Keratinocyte (primary cell): Measurements from ENCODE around the gene CACFD1. TPM values are rescaled to one million over a fixed set of nuclear protein-coding genes. Genes with fewer than 3 reads are reported as not detected.
A peak's percentile ranks its signal among the peaks of the same experiment; 100 is the strongest.

Source experiments
- DNase-seq: peaks from one replicate; pipeline ENCODE4 v3.0.0-alpha.2; 2011; ENCODE audit warnings: low read depth, missing footprints, low spot score
- FAIRE-seq: peaks from 2 replicates; lab custom pipeline; 2011; peaks lifted over from hg19 to GRCh38; lab: Jason Lieb, UNC
- H2AFZ ChIP-seq: 2 replicates; pipeline ENCODE4 v1.6.0; 2012; ENCODE audit warnings: low read length, control low read depth, inconsistent platforms; ENCODE audit not compliant: control insufficient read depth
- H3K27ac ChIP-seq: 2 replicates; pipeline ENCODE4 v1.5.1; 2011; ENCODE audit warnings: low read length; ENCODE audit not compliant: control insufficient read depth, insufficient read depth
- H3K27me3 ChIP-seq: 3 replicates; pipeline ENCODE4 v1.6.0; 2011; ENCODE audit warnings: low read length; ENCODE audit not compliant: control insufficient read depth, insufficient read depth; ENCODE audit errors: extremely low read depth
- H3K36me3 ChIP-seq, 2 experiments: 2 replicates in 1 of 2; 3 replicates in 1 of 2; pipeline ENCODE4 v1.5.1; 2011; ENCODE audit warnings: low read length in 2 of 2, mild to moderate bottlenecking in 1 of 2; ENCODE audit not compliant: control insufficient read depth in 2 of 2, insufficient read depth in 2 of 2; ENCODE audit errors: extremely low read depth in 1 of 2
- H3K4me1 ChIP-seq: 3 replicates; pipeline ENCODE4 v1.5.1; 2011; ENCODE audit warnings: low read length; ENCODE audit not compliant: control insufficient read depth, insufficient read depth; ENCODE audit errors: extremely low read depth
- H3K4me2 ChIP-seq: 3 replicates; pipeline ENCODE4 v1.6.0; 2011; ENCODE audit warnings: low read depth, low read length; ENCODE audit not compliant: control insufficient read depth, insufficient read depth; ENCODE audit errors: extremely low read depth
- H3K4me3 ChIP-seq, 3 experiments: fragments of 200-600 bp in 1 of 3; sonication (generic) in 1 of 3; 2 replicates in 2 of 3; 3 replicates in 1 of 3; pipeline ENCODE4 v1.5.1; 2011 to 2016; ENCODE audit warnings: low read length in 3 of 3, mild to moderate bottlenecking in 3 of 3, control low read depth in 2 of 3, inconsistent platforms in 1 of 3, low read depth in 1 of 3, mixed read lengths in 1 of 3, mixed run types in 1 of 3, moderate library complexity in 1 of 3; ENCODE audit not compliant: control insufficient read depth in 2 of 3, insufficient read depth in 2 of 3; ENCODE audit errors: extremely low read depth in 1 of 3
- H3K79me2 ChIP-seq: 2 replicates; pipeline ENCODE4 v1.6.0; 2012; ENCODE audit warnings: low read length; ENCODE audit not compliant: control insufficient read depth, insufficient read depth
- H3K9ac ChIP-seq: 3 replicates; pipeline ENCODE4 v1.6.0; 2011; ENCODE audit warnings: low read length; ENCODE audit not compliant: control insufficient read depth, insufficient read depth; ENCODE audit errors: extremely low read depth
- H3K9me1 ChIP-seq: 3 replicates; pipeline ENCODE4 v1.6.0; 2011; ENCODE audit warnings: low read length; ENCODE audit not compliant: control insufficient read depth, insufficient read depth; ENCODE audit errors: extremely low read depth
- H3K9me3 ChIP-seq: 2 replicates; pipeline ENCODE4 v1.5.1; 2012; ENCODE audit warnings: low read depth, low read length; ENCODE audit not compliant: control insufficient read depth
- H4K20me1 ChIP-seq: 3 replicates; pipeline ENCODE4 v1.6.0; 2011; ENCODE audit warnings: low read length; ENCODE audit not compliant: control insufficient read depth, insufficient read depth; ENCODE audit errors: extremely low read depth
- EZH2 ChIP-seq: IDR thresholded peaks from one replicate; pipeline ENCODE4 v1.6.1; 2012; ENCODE audit warnings: inconsistent platforms, mild to moderate bottlenecking, low read length, moderate library complexity
- dilution Hi-C: fragments of 300-500 bp; cut with MboI; formaldehyde crosslinking; loops from one replicate; pipeline ENCODE4 v1.7.0; 2020; ENCODE audit warnings: low sequenced_read_pairs; ENCODE audit not compliant: extremely low pct_ligation_motif_present
- polyA plus RNA-seq, 5 experiments: library from polyadenylated mRNA; depleted of rRNA in 3 of 5; stranded (reverse) in 3 of 5; stranded (forward) in 1 of 5; unstranded in 1 of 5; fragments of >200 nt; gene quantifications; 1 replicate in 1 of 5; 2 replicates in 3 of 5; 3 replicates in 1 of 5; pipeline versions ENCODE4 v1.2.1 to v1.2.3, GENCODE V29; 2011 to 2012; ENCODE audit warnings: missing spikeins in 2 of 5, low read depth in 1 of 5, low replicate concordance in 1 of 5
- TF ChIP-seq, protein P1 (sequence below), 3 experiments: IDR thresholded peaks in 1 of 3; conservative IDR thresholded peaks in 1 of 3; optimal IDR thresholded peaks in 1 of 3; 2 replicates in 2 of 3; 3 replicates in 1 of 3; pipeline versions ENCODE3 to v1.5.1; 2011; ENCODE audit warnings: low read length in 3 of 3, mild to moderate bottlenecking in 3 of 3, moderate library complexity in 2 of 3, control low read depth in 1 of 3, inconsistent platforms in 1 of 3; ENCODE audit not compliant: insufficient read depth in 2 of 3; ENCODE audit errors: extremely low read depth in 1 of 3

The CACFD1 gene
- polyA plus RNA-seq, 1 donor (not counting 4 experiments of a cell fraction or from before 2014, with no cell fraction given): 3.4 TPM

- no peaks in the 10 kb centered on the region for H3K27me3 ChIP-seq
- H4K20me1 ChIP-seq: peaks cover 3% of the 10 kb centered on the region
- H3K4me1 ChIP-seq: peaks cover 21% of the 10 kb centered on the region
- TF ChIP-seq, protein P1, sequence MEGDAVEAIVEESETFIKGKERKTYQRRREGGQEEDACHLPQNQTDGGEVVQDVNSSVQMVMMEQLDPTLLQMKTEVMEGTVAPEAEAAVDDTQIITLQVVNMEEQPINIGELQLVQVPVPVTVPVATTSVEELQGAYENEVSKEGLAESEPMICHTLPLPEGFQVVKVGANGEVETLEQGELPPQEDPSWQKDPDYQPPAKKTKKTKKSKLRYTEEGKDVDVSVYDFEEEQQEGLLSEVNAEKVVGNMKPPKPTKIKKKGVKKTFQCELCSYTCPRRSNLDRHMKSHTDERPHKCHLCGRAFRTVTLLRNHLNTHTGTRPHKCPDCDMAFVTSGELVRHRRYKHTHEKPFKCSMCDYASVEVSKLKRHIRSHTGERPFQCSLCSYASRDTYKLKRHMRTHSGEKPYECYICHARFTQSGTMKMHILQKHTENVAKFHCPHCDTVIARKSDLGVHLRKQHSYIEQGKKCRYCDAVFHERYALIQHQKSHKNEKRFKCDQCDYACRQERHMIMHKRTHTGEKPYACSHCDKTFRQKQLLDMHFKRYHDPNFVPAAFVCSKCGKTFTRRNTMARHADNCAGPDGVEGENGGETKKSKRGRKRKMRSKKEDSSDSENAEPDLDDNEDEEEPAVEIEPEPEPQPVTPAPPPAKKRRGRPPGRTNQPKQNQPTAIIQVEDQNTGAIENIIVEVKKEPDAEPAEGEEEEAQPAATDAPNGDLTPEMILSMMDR (optimal IDR thresholded peaks at IDR 0.05 in 1 of 3, IDR thresholded peaks at IDR 0.05 in 1 of 3, conservative IDR thresholded peaks at IDR 0.05 in 1 of 3; ENCODE audit: extremely low read depth in 1 of 3, insufficient read depth in 2 of 3, low read length in 3 of 3): no peak
- TF ChIP-seq EZH2: no peak
- peaks cover 21 to 36% of the 10 kb centered on the region in 2 experiments for H3K36me3 ChIP-seq
- H3K4me2 ChIP-seq: no peak overlapping the region
- no peak overlapping the region for H3K4me3 ChIP-seq
- FAIRE-seq (no peak), DNase-seq (no peak)
- no peaks in the 10 kb centered on the region for H3K9me3 ChIP-seq
- no peak overlapping the region for H2AFZ ChIP-seq
- H3K27ac ChIP-seq: no peak overlapping the region
- no peak overlapping the region for H3K9ac ChIP-seq
- peaks cover 3% of the 10 kb centered on the region for H3K9me1 ChIP-seq
- H3K79me2 ChIP-seq: peaks cover 23% of the 10 kb centered on the region
- dilution Hi-C loops: no loop called here
Measured at GRCh38 chr9:133476941-133477340, 17.2 kb downstream of the CACFD1 start.

- TF ChIP-seq, protein P1 (optimal IDR thresholded peaks at IDR 0.05 in 1 of 3, IDR thresholded peaks at IDR 0.05 in 1 of 3, conservative IDR thresholded peaks at IDR 0.05 in 1 of 3; ENCODE audit: extremely low read depth in 1 of 3, insufficient read depth in 2 of 3, low read length in 3 of 3): no peak
- TF ChIP-seq EZH2: no peak
- Histone ChIP-seq H3K9ac (peak overlapping the region; percentile 89), H3K4me1 (peaks cover 21% of the 10 kb centered on the region), H3K27me3 (no peaks in the 10 kb centered on the region), H3K4me3 (peak overlapping the region in 2 of 3 experiments; percentile 84 to 86), H2AFZ (no peak overlapping the region), H3K79me2 (peaks cover 23% of the 10 kb centered on the region), H3K4me2 (peak overlapping the region; percentile 92), H4K20me1 (peaks cover 3% of the 10 kb centered on the region), H3K9me1 (peaks cover 3% of the 10 kb centered on the region), H3K9me3 (no peaks in the 10 kb centered on the region), H3K36me3 (peaks cover 21 to 33% of the 10 kb centered on the region in 2 experiments), H3K27ac (no peak overlapping the region)
- no peak for DNase-seq
- no peak for FAIRE-seq
- dilution Hi-C loops: no loop called here
Measured at GRCh38 chr9:133477461-133477860, 17.7 kb downstream of the CACFD1 start.
